Mesendoderm (in vitro differentiated cells): ENCODE data around the gene TTC27.
A peak's percentile ranks its signal among the peaks of the same experiment; 100 is the strongest.

Experiments used
- DNase-seq: peaks from one replicate; pipeline ENCODE4 v3.0.0; 2013
- H2AK5ac ChIP-seq: 2 replicates; pipeline ENCODE4 v1.6.1; 2013; ENCODE audit warnings: low read length, inconsistent platforms
- H2BK120ac ChIP-seq: 2 replicates; pipeline ENCODE4 v1.6.1; 2013; ENCODE audit warnings: low read depth, mild to moderate bottlenecking, low read length, moderate library complexity, mixed read lengths
- H2BK15ac ChIP-seq: replicated peaks from 2 replicates; pipeline ENCODE4 v1.6.1; 2013; ENCODE audit warnings: low read depth, mild to moderate bottlenecking, moderate library complexity
- H2BK5ac ChIP-seq: 2 replicates; pipeline ENCODE4 v1.6.1; 2013; ENCODE audit warnings: low read length, inconsistent platforms
- H3K18ac ChIP-seq: 2 replicates; pipeline ENCODE4 v1.6.1; 2013; ENCODE audit warnings: mild to moderate bottlenecking, low read length, mixed read lengths
- H3K23ac ChIP-seq: one replicate; pipeline ENCODE4 v1.6.1; 2013; ENCODE audit warnings: low read length
- H3K27ac ChIP-seq: 2 replicates; pipeline ENCODE4 v1.5.1; 2013; ENCODE audit warnings: low read depth, mild to moderate bottlenecking, inconsistent platforms, low read length, moderate library complexity
- H3K27me3 ChIP-seq: 2 replicates; pipeline ENCODE4 v1.6.1; 2013; ENCODE audit warnings: low read length, control low read depth, mild to moderate bottlenecking, inconsistent platforms; ENCODE audit not compliant: insufficient read depth, poor library complexity
- H3K36me3 ChIP-seq: 2 replicates; pipeline ENCODE4 v1.6.1; 2013; ENCODE audit warnings: low read length, inconsistent platforms; ENCODE audit not compliant: control insufficient read depth, insufficient read depth
- H3K4ac ChIP-seq: one replicate; pipeline ENCODE4 v1.6.1; 2013; ENCODE audit warnings: low read depth, mild to moderate bottlenecking, low read length, moderate library complexity
- H3K4me1 ChIP-seq: 2 replicates; pipeline ENCODE4 v1.6.1; 2013; ENCODE audit warnings: low read depth, low read length, inconsistent platforms; ENCODE audit not compliant: control insufficient read depth
- H3K4me2 ChIP-seq: 2 replicates; pipeline ENCODE4 v1.6.1; 2013; ENCODE audit warnings: low read length
- H3K4me3 ChIP-seq: 2 replicates; pipeline ENCODE4 v1.5.1; 2013; ENCODE audit warnings: mild to moderate bottlenecking, low read length
- H3K56ac ChIP-seq: one replicate; pipeline ENCODE4 v1.6.1; 2013; ENCODE audit warnings: low read length
- H3K79me1 ChIP-seq: 2 replicates; pipeline ENCODE4 v1.6.1; 2013; ENCODE audit warnings: low read length, inconsistent platforms
- H3K79me2 ChIP-seq: 2 replicates; pipeline ENCODE4 v1.6.1; 2013; ENCODE audit warnings: mild to moderate bottlenecking, low read length; ENCODE audit not compliant: control insufficient read depth, insufficient read depth
- H3K9ac ChIP-seq: 2 replicates; pipeline ENCODE4 v1.6.1; 2013; ENCODE audit warnings: low read length, inconsistent platforms
- H4K5ac ChIP-seq: one replicate; pipeline ENCODE4 v1.6.1; 2013; ENCODE audit warnings: low read length
- H4K8ac ChIP-seq: one replicate; pipeline ENCODE4 v1.6.1; 2013; ENCODE audit warnings: low read depth, mild to moderate bottlenecking, control low read depth, low read length, moderate library complexity
- WGBS: extraction: QIAGEN DNeasy Blood & Tissue Kit; methylation state at CpG from one replicate; pipeline ENCODE4 v1.1.7; 2013; ENCODE audit warnings: low lambda C conversion rate, missing lambda C conversion rate; ENCODE audit not compliant: insufficient coverage; ENCODE audit errors: extremely low coverage; 5-methylcytosine and 5-hydroxymethylcytosine counted together

The TTC27 gene

DNA sequence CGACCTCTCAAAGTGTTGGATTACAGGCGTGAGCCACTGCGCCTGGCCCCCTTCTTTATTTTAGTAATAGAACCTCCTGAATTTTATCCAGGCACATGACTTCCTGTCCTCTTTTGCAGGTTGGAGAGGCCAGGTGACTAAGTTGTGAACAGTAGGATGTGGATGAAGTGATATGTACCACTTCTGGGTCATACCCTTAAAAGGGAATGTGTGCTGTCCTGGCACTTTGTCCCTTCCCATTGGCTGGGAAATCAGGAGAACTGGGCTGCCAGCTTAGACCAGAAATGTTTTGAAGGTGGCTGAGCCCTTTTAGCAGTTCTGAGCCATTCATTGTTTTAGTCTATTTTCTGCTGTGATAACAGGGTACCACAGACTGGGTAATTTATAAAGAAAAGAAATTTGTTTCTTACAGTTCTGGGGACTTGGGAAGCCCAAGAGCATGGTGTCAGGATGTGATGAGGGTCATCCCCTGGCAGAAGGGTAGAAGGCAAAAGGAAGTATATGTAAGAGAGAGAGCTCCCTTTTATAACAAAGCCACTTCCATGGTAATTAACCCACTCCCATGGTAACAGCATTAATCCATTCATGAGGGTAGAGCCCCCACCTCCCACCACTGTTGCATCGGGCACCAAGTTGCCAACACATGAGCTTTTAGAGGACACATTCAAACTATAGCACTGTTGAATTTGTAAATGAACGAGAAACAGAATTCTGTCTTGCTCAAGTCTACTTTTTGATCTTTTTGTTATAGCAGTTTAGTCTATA lies 79.1 kb downstream of the TTC27 start:
- H3K4ac ChIP-seq: no peak overlapping the region
- no peak overlapping the region for H2BK120ac ChIP-seq
- H3K36me3 ChIP-seq: no peaks in the 10 kb centered on the region
- H2AK5ac ChIP-seq: no peak overlapping the region
- no peak overlapping the region for H3K4me2 ChIP-seq
- no peaks in the 10 kb centered on the region for H3K79me2 ChIP-seq
- H4K8ac ChIP-seq: no peak overlapping the region
- no peak overlapping the region for H4K5ac ChIP-seq
- no peaks in the 10 kb centered on the region for H3K27me3 ChIP-seq
- no peak overlapping the region for H3K4me3 ChIP-seq
- no peak overlapping the region for H3K18ac ChIP-seq
- peak; percentile 4 for DNase-seq
- no peak overlapping the region for H3K56ac ChIP-seq
- no peak overlapping the region for H2BK15ac ChIP-seq
- H3K27ac ChIP-seq: no peak overlapping the region
- no peaks in the 10 kb centered on the region for H3K4me1 ChIP-seq
- H3K79me1 ChIP-seq: no peaks in the 10 kb centered on the region
- no peak overlapping the region for H3K23ac ChIP-seq
- no peak overlapping the region for H3K9ac ChIP-seq
- WGBS: no CpG with 5 or more reads among the region's 5 CpGs
- H2BK5ac ChIP-seq: no peak overlapping the region

GRCh38 chr2:32711219-32711618 lies 83.4 kb downstream of the TTC27 start:
- no peak overlapping the region for H2BK5ac ChIP-seq
- H2BK120ac ChIP-seq: no peak overlapping the region
- H4K8ac ChIP-seq: no peak overlapping the region
- no peaks in the 10 kb centered on the region for H3K27me3 ChIP-seq
- H3K4ac ChIP-seq: no peak overlapping the region
- H3K79me2 ChIP-seq: no peaks in the 10 kb centered on the region
- H2AK5ac ChIP-seq: no peak overlapping the region
- H3K27ac ChIP-seq: no peak overlapping the region
- H3K4me2 ChIP-seq: no peak overlapping the region
- H3K4me1 ChIP-seq: no peaks in the 10 kb centered on the region
- DNase-seq: no peak
- WGBS: no CpG with 5 or more reads among the region's 4 CpGs
- no peak overlapping the region for H2BK15ac ChIP-seq
- no peak overlapping the region for H4K5ac ChIP-seq
- H3K79me1 ChIP-seq: no peaks in the 10 kb centered on the region
- no peak overlapping the region for H3K4me3 ChIP-seq
- H3K9ac ChIP-seq: no peak overlapping the region
- H3K56ac ChIP-seq: no peak overlapping the region
- no peaks in the 10 kb centered on the region for H3K36me3 ChIP-seq
- no peak overlapping the region for H3K18ac ChIP-seq
- no peak overlapping the region for H3K23ac ChIP-seq

DNA sequence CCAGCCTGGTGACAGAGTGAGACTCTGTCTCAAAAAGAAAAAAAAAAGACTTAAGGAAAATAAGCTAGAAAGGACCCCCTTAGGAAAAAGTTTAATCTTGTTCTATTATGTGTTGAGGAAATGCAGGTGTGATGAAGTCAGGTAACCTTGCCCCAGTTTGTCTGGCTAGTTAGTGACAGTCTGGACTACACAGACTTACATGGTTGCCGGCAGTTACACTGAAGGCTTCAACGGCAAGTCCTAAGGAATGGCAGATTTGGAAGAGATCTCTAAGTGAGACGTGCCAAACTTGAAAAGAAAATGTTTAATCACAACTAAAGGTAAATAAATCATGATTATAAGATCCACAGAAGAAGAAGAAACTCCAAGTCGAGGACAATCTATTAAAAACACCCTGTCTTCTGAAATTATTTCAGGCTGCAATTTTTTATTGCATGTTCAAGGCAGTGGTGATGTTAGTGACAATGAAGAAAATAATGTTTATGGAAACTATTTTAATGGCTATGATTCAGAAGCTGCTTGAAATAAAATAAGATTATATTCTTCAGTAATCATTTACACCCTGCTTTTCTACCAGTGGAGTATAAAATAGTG lies 84.2 kb downstream of the TTC27 start:
- no peaks in the 10 kb centered on the region for H3K79me2 ChIP-seq
- H4K8ac ChIP-seq: no peak overlapping the region
- no peak overlapping the region for H4K5ac ChIP-seq
- H3K18ac ChIP-seq: no peak overlapping the region
- no peak overlapping the region for H3K56ac ChIP-seq
- H3K23ac ChIP-seq: no peak overlapping the region
- no peaks in the 10 kb centered on the region for H3K36me3 ChIP-seq
- H3K4ac ChIP-seq: no peak overlapping the region
- H3K9ac ChIP-seq: no peak overlapping the region
- no peak overlapping the region for H3K4me3 ChIP-seq
- H3K27ac ChIP-seq: no peak overlapping the region
- H3K4me1 ChIP-seq: no peaks in the 10 kb centered on the region
- H2BK5ac ChIP-seq: no peak overlapping the region
- H2BK120ac ChIP-seq: no peak overlapping the region
- H3K27me3 ChIP-seq: no peaks in the 10 kb centered on the region
- no peak for DNase-seq
- no peak overlapping the region for H2BK15ac ChIP-seq
- H3K4me2 ChIP-seq: no peak overlapping the region
- no peaks in the 10 kb centered on the region for H3K79me1 ChIP-seq
- WGBS: no CpG with 5 or more reads among the region's 4 CpGs
- no peak overlapping the region for H2AK5ac ChIP-seq

- H2BK120ac ChIP-seq: no peak overlapping the region
- no CpG with 5 or more reads among the region's 2 CpGs for WGBS
- no peaks in the 10 kb centered on the region for H3K27me3 ChIP-seq
- H3K36me3 ChIP-seq: no peaks in the 10 kb centered on the region
- no peak overlapping the region for H3K23ac ChIP-seq
- H4K8ac ChIP-seq: no peak overlapping the region
- no peak overlapping the region for H3K9ac ChIP-seq
- H3K4ac ChIP-seq: no peak overlapping the region
- H3K79me1 ChIP-seq: no peaks in the 10 kb centered on the region
- H4K5ac ChIP-seq: no peak overlapping the region
- no peak overlapping the region for H2BK15ac ChIP-seq
- H2AK5ac ChIP-seq: no peak overlapping the region
- no peaks in the 10 kb centered on the region for H3K4me1 ChIP-seq
- H2BK5ac ChIP-seq: no peak overlapping the region
- no peaks in the 10 kb centered on the region for H3K79me2 ChIP-seq
- H3K18ac ChIP-seq: no peak overlapping the region
- DNase-seq: no peak
- no peak overlapping the region for H3K4me2 ChIP-seq
- no peak overlapping the region for H3K56ac ChIP-seq
- H3K4me3 ChIP-seq: no peak overlapping the region
- no peak overlapping the region for H3K27ac ChIP-seq
Measured at GRCh38 chr2:32712870-32713269, 85.0 kb downstream of the TTC27 start.

DNA sequence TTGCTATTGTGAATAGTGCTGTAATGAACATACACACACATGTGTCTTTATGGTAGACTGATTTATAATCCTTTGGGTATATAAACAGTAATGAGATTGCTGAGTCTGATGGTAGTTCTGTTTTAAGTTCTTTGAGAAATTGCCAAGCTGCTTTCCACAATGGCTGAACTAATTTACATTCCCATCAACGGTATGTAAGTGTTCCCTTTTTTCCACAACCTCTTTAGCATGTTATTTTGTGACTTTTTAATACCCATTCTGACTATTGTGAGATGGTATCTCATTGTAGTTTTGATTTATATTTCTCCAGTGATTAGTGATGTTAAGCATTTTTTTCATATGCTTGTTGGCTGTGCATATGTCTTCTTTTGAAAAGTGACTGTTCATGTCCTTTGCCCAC lies 86.7 kb downstream of the TTC27 start:
- Histone ChIP-seq H2BK120ac (no peak overlapping the region), H2BK15ac (no peak overlapping the region), H2AK5ac (no peak overlapping the region), H3K9ac (no peak overlapping the region), H3K56ac (no peak overlapping the region), H3K79me1 (no peaks in the 10 kb centered on the region), H3K4ac (no peak overlapping the region), H3K36me3 (no peaks in the 10 kb centered on the region), H3K4me3 (no peak overlapping the region), H4K5ac (no peak overlapping the region), H3K4me1 (no peaks in the 10 kb centered on the region), H3K4me2 (no peak overlapping the region), H3K23ac (no peak overlapping the region), H3K79me2 (no peaks in the 10 kb centered on the region), H3K27ac (no peak overlapping the region), H3K27me3 (no peaks in the 10 kb centered on the region), H4K8ac (no peak overlapping the region), H3K18ac (no peak overlapping the region), H2BK5ac (no peak overlapping the region)
- no peak for DNase-seq
- WGBS: no CpG with 5 or more reads among the region's 1 CpG
